ENCODE data around the gene PSMF1. TPM values are rescaled to one million over a fixed set of nuclear protein-coding genes. Genes with fewer than 3 reads are reported as not detected.

PSMF1 gene
- total and polyA plus RNA-seq, 4 donors: 43.6 to 126 (median 83.8) TPM

- Histone ChIP-seq H3K9ac (ENCODE audit: low read depth in 1 of 2, low read length in 2 of 2) (no peak overlapping the region), H3K36me3 (ENCODE audit: control insufficient read depth in 4 of 4, insufficient read depth in 3 of 4, low read depth in 1 of 4, low read length in 3 of 4) (no peaks in the 10 kb centered on the region), H3K27me3 (ENCODE audit: control insufficient read depth in 4 of 4, insufficient read depth in 4 of 4, low read length in 3 of 4) (no peaks in the 10 kb centered on the region), H3K4me1 (ENCODE audit: control insufficient read depth in 4 of 4, insufficient read depth in 4 of 4, low read length in 3 of 4) (no peaks in the 10 kb centered on the region), H3K4me3 (ENCODE audit: low read depth in 1 of 3, low read length in 3 of 3) (no peak overlapping the region), H3K9me3 (ENCODE audit: control insufficient read depth in 4 of 4, low read length in 3 of 4) (no peaks in the 10 kb centered on the region), H3K27ac (ENCODE audit: low read depth in 1 of 2, low read length in 2 of 2) (no peak overlapping the region)
- peak; percentile 94 to 97 for TF ChIP-seq RAD21 (IDR thresholded peaks at IDR 0.05)
- TF ChIP-seq CTCF (IDR thresholded peaks at IDR 0.05; ENCODE audit: low read depth, low read length, missing input control): peak; percentile 83
- no peak for TF ChIP-seq SP1 (IDR thresholded peaks at IDR 0.05)
- TF ChIP-seq YY1 (IDR thresholded peaks at IDR 0.05): no peak
- TF ChIP-seq ZBTB33 (IDR thresholded peaks at IDR 0.05): no peak
- peak; percentile 75 for DNase-seq (ENCODE audit: low spot score)
- 14% methylated on average over 21 of the region's 21 CpGs for WGBS
Measured at GRCh38 chr20:1212607-1213396, 94.4 kb downstream of the PSMF1 start.

- Histone ChIP-seq H3K9me3 (ENCODE audit: control insufficient read depth in 4 of 4, low read length in 3 of 4) (no peaks in the 10 kb centered on the region), H3K27me3 (ENCODE audit: control insufficient read depth in 4 of 4, insufficient read depth in 4 of 4, low read length in 3 of 4) (no peaks in the 10 kb centered on the region), H3K4me3 (ENCODE audit: low read depth in 1 of 3, low read length in 3 of 3) (no peak overlapping the region), H3K4me1 (ENCODE audit: control insufficient read depth in 4 of 4, insufficient read depth in 4 of 4, low read length in 3 of 4) (no peaks in the 10 kb centered on the region), H3K9ac (ENCODE audit: low read depth in 1 of 2, low read length in 2 of 2) (no peak overlapping the region), H3K27ac (ENCODE audit: low read depth in 1 of 2, low read length in 2 of 2) (no peak overlapping the region), H3K36me3 (ENCODE audit: control insufficient read depth in 4 of 4, insufficient read depth in 3 of 4, low read depth in 1 of 4, low read length in 3 of 4) (no peaks in the 10 kb centered on the region)
- DNase-seq (ENCODE audit: low spot score): peak; percentile 21
- TF ChIP-seq TAF1 (conservative IDR thresholded peaks at IDR 0.05) (no peak), GABPA (IDR thresholded peaks at IDR 0.05 in 1 of 2, conservative IDR thresholded peaks at IDR 0.05 in 1 of 2) (no peak), HNF4A (conservative IDR thresholded peaks at IDR 0.05) (no peak), HNF4G (IDR thresholded peaks at IDR 0.05) (no peak), SP1 (IDR thresholded peaks at IDR 0.05) (no peak), MAX (IDR thresholded peaks at IDR 0.05) (no peak), FOXA1 (IDR thresholded peaks at IDR 0.05) (no peak), FOXA2 (IDR thresholded peaks at IDR 0.05) (no peak), RXRA (IDR thresholded peaks at IDR 0.05) (no peak), RAD21 (IDR thresholded peaks at IDR 0.05) (no peak), ATF3 (IDR thresholded peaks at IDR 0.05) (no peak), NR2F2 (IDR thresholded peaks at IDR 0.05) (no peak), CTCF (IDR thresholded peaks at IDR 0.05; ENCODE audit: low read depth, low read length, missing input control) (no peak), ZBTB33 (IDR thresholded peaks at IDR 0.05) (no peak), YY1 (IDR thresholded peaks at IDR 0.05) (no peak), EGR1 (IDR thresholded peaks at IDR 0.05; ENCODE audit: low read depth in 2 of 2) (no peak)
- 66% methylated on average over 4 of the region's 4 CpGs for WGBS
Measured at GRCh38 chr20:1214838-1215261, 96.4 kb downstream of the PSMF1 start.
